ENCODE results near the gene LRRC36. TPM values are rescaled to one million over a fixed set of nuclear protein-coding genes. Genes with fewer than 3 reads are reported as not detected.

The LRRC36 gene
- total RNA-seq, 3 donors from 2014 or later (not counting 1 experiment from before 2014, with no cell fraction given), result not detected

GRCh38 chr16:67424261-67424615 lies 97.6 kb downstream of the LRRC36 start:
- H3K4me1 Mint-ChIP-seq, result no peaks in the 10 kb centered on the region

GRCh38 chr16:67425061-67425460 lies 98.4 kb downstream of the LRRC36 start:
- H3K27ac Mint-ChIP-seq, result no peak overlapping the region
- H3K4me3 Mint-ChIP-seq, result no peak overlapping the region
- Histone ChIP-seq H3K4me1 (ENCODE audit: control insufficient read depth, insufficient read depth, low read length) (peaks cover under 1% of the 10 kb centered on the region), H3K4me3 (ENCODE audit: low read length) (no peak overlapping the region), H3K36me3 (ENCODE audit: control insufficient read depth, insufficient read depth, low read length) (no peaks in the 10 kb centered on the region), H3K9me3 (ENCODE audit: control insufficient read depth, insufficient read depth, low read length) (no peaks in the 10 kb centered on the region), H3K27ac (ENCODE audit: low read length) (no peak overlapping the region), H3K27me3 (ENCODE audit: control insufficient read depth, insufficient read depth, low read length) (peaks cover 22% of the 10 kb centered on the region)
- 81% methylated on average over 5 of the region's 6 CpGs for WGBS (ENCODE audit: insufficient coverage)
- TF ChIP-seq CTCF (IDR thresholded peaks at IDR 0.05), result no peak
- no peaks in the 10 kb centered on the region for H3K9me3 Mint-ChIP-seq
- no peak for ATAC-seq
- intact Hi-C loops (cut with micrococcal nuclease), result loop anchor here (5.0 kb wide), 1 partner anchor 42 kb away; no protein-coding TSS in a partner anchor
- no peaks in the 10 kb centered on the region for H3K36me3 Mint-ChIP-seq
- peaks cover 26 to 37% of the 10 kb centered on the region in 2 donors for H3K27me3 Mint-ChIP-seq (ENCODE audit: low read depth in 2 of 2)
- DNase-seq, result no peak
- H3K4me1 Mint-ChIP-seq, result no peaks in the 10 kb centered on the region

More at GRCh38 chr16:67424261-67424615, 97.6 kb downstream of the LRRC36 start:
- no peak for TF ChIP-seq CTCF (IDR thresholded peaks at IDR 0.05)
- intact Hi-C loops (cut with micrococcal nuclease), result no loop called here
- Mint-ChIP-seq H3K4me3 (no peak overlapping the region), H3K27ac (no peak overlapping the region), H3K36me3 (no peaks in the 10 kb centered on the region), H3K9me3 (no peaks in the 10 kb centered on the region), H3K27me3 (ENCODE audit: low read depth in 2 of 2) (peaks cover 28 to 38% of the 10 kb centered on the region in 2 donors)
- no peaks in the 10 kb centered on the region for H3K4me1 ChIP-seq (ENCODE audit: control insufficient read depth, insufficient read depth, low read length)
- no peaks in the 10 kb centered on the region for H3K36me3 ChIP-seq (ENCODE audit: control insufficient read depth, insufficient read depth, low read length)
- H3K9me3 ChIP-seq (ENCODE audit: control insufficient read depth, insufficient read depth, low read length), result no peaks in the 10 kb centered on the region
- DNase-seq (no peak), ATAC-seq (no peak)
- 80% methylated on average over 5 of the region's 5 CpGs for WGBS (ENCODE audit: insufficient coverage)
- H3K27me3 ChIP-seq (ENCODE audit: control insufficient read depth, insufficient read depth, low read length), result peaks cover 14% of the 10 kb centered on the region
- no peak overlapping the region for H3K27ac ChIP-seq (ENCODE audit: low read length)
- H3K4me3 ChIP-seq (ENCODE audit: low read length), result no peak overlapping the region

GRCh38 chr16:67425580-67425979 lies 99.0 kb downstream of the LRRC36 start:
- Histone ChIP-seq H3K4me1 (ENCODE audit: control insufficient read depth, insufficient read depth, low read length) (peaks cover 6% of the 10 kb centered on the region), H3K4me3 (ENCODE audit: low read length) (no peak overlapping the region), H3K9me3 (ENCODE audit: control insufficient read depth, insufficient read depth, low read length) (no peaks in the 10 kb centered on the region), H3K36me3 (ENCODE audit: control insufficient read depth, insufficient read depth, low read length) (no peaks in the 10 kb centered on the region), H3K27me3 (ENCODE audit: control insufficient read depth, insufficient read depth, low read length) (peaks cover 25% of the 10 kb centered on the region), H3K27ac (ENCODE audit: low read length) (no peak overlapping the region)
- H3K36me3 Mint-ChIP-seq, result no peaks in the 10 kb centered on the region
- DNase-seq (no peak), ATAC-seq (no peak)
- no peak overlapping the region for H3K27ac Mint-ChIP-seq
- TF ChIP-seq CTCF (IDR thresholded peaks at IDR 0.05), result no peak
- H3K4me1 Mint-ChIP-seq, result peaks cover 5% of the 10 kb centered on the region in 2 donors
- H3K4me3 Mint-ChIP-seq, result no peak overlapping the region
- WGBS (ENCODE audit: insufficient coverage), result 93% methylated on average over 4 of the region's 4 CpGs
- H3K27me3 Mint-ChIP-seq (ENCODE audit: low read depth in 2 of 2), result peaks cover 30 to 37% of the 10 kb centered on the region in 2 donors
- intact Hi-C loops (cut with micrococcal nuclease), result loop anchor here (5.0 kb wide), 1 partner anchor 42 kb away; no protein-coding TSS in a partner anchor
- no peaks in the 10 kb centered on the region for H3K9me3 Mint-ChIP-seq

GRCh38 chr16:67426022-67426421 lies 99.4 kb downstream of the LRRC36 start:
- no peak for ATAC-seq
- TF ChIP-seq CTCF (IDR thresholded peaks at IDR 0.05), result no peak
- intact Hi-C loops (cut with micrococcal nuclease), result loop anchor here (5.0 kb wide), 1 partner anchor 41 kb away; no protein-coding TSS in a partner anchor

More at GRCh38 chr16:67426022-67426421, 99.4 kb downstream of the LRRC36 start:
- Mint-ChIP-seq H3K27me3 (ENCODE audit: low read depth in 2 of 2) (peaks cover 30 to 37% of the 10 kb centered on the region in 2 donors), H3K9me3 (no peaks in the 10 kb centered on the region), H3K27ac (no peak overlapping the region), H3K4me3 (no peak overlapping the region), H3K36me3 (no peaks in the 10 kb centered on the region), H3K4me1 (peaks cover 5% of the 10 kb centered on the region in 2 donors)
- H3K9me3 ChIP-seq (ENCODE audit: control insufficient read depth, insufficient read depth, low read length), result no peaks in the 10 kb centered on the region
- WGBS (ENCODE audit: insufficient coverage), result 85% methylated on average over 6 of the region's 7 CpGs
- no peak overlapping the region for H3K4me3 ChIP-seq (ENCODE audit: low read length)
- DNase-seq, result no peak
- peaks cover 25% of the 10 kb centered on the region for H3K27me3 ChIP-seq (ENCODE audit: control insufficient read depth, insufficient read depth, low read length)
- H3K27ac ChIP-seq (ENCODE audit: low read length), result no peak overlapping the region
- no peaks in the 10 kb centered on the region for H3K36me3 ChIP-seq (ENCODE audit: control insufficient read depth, insufficient read depth, low read length)
- H3K4me1 ChIP-seq (ENCODE audit: control insufficient read depth, insufficient read depth, low read length), result peaks cover 6% of the 10 kb centered on the region
